Osteoblast (primary cell): ENCODE results near the gene ZFYVE19. TPM values are rescaled to one million over a fixed set of nuclear protein-coding genes. Genes with fewer than 3 reads are reported as not detected.

Experiments
- DNase-seq: peaks from one replicate; pipeline ENCODE4 v3.0.0; 2011; ENCODE audit warnings: low spot score, mixed read lengths; ENCODE audit not compliant: insufficient read length; ENCODE audit errors: missing footprints
- H2AFZ ChIP-seq: 2 replicates; pipeline ENCODE4 v1.6.0; 2011; ENCODE audit warnings: mild to moderate bottlenecking, low read length
- H3K27ac ChIP-seq: 2 replicates; pipeline ENCODE4 v1.5.1; 2011; ENCODE audit warnings: mild to moderate bottlenecking, low read depth, low read length, moderate library complexity
- H3K27me3 ChIP-seq: 2 replicates; pipeline ENCODE4 v1.6.0; 2012; ENCODE audit warnings: mild to moderate bottlenecking, control low read depth, inconsistent platforms, low read length, moderate library complexity; ENCODE audit not compliant: insufficient read depth
- H3K36me3 ChIP-seq: 2 replicates; pipeline ENCODE4 v1.5.1; 2011; ENCODE audit warnings: mild to moderate bottlenecking, low read length, control low read depth, moderate library complexity; ENCODE audit not compliant: insufficient read depth
- H3K4me1 ChIP-seq: 2 replicates; pipeline ENCODE4 v1.5.1; 2011; ENCODE audit warnings: mild to moderate bottlenecking, low read length, control low read depth, moderate library complexity; ENCODE audit not compliant: insufficient read depth
- H3K4me2 ChIP-seq: 2 replicates; pipeline ENCODE4 v1.6.0; 2011; ENCODE audit warnings: mild to moderate bottlenecking, low read length; ENCODE audit not compliant: insufficient read depth
- H3K4me3 ChIP-seq: fragments of 200-600 bp; sonication (generic); 3 replicates; pipeline ENCODE4 v1.5.1; 2012; ENCODE audit warnings: mild to moderate bottlenecking, low read length, inconsistent platforms; ENCODE audit not compliant: insufficient read depth
- H3K79me2 ChIP-seq: 2 replicates; pipeline ENCODE4 v1.6.0; 2012; ENCODE audit warnings: mild to moderate bottlenecking, low read length, control low read depth, inconsistent platforms; ENCODE audit not compliant: insufficient read depth
- H3K9me3 ChIP-seq: 2 replicates; pipeline ENCODE4 v1.5.1; 2011; ENCODE audit warnings: low read depth, low read length, control low read depth
- H4K20me1 ChIP-seq: 2 replicates; pipeline ENCODE4 v1.6.0; 2012; ENCODE audit warnings: mild to moderate bottlenecking, low read length, control low read depth; ENCODE audit not compliant: insufficient read depth
- total RNA-seq: library from RNA; depleted of rRNA; stranded (reverse); fragments of >200 nt; gene quantifications from 2 replicates; pipeline ENCODE4 v1.2.3, GENCODE V29; 2012
- TF ChIP-seq, protein P1 (sequence below): IDR thresholded peaks from 2 replicates; pipeline ENCODE4 v1.5.1; 2011; ENCODE audit warnings: mild to moderate bottlenecking, low read depth, low read length, moderate library complexity; ENCODE audit errors: extremely low read depth

The ZFYVE19 gene
- total RNA-seq, 1 donor = 17.4 TPM

DNA sequence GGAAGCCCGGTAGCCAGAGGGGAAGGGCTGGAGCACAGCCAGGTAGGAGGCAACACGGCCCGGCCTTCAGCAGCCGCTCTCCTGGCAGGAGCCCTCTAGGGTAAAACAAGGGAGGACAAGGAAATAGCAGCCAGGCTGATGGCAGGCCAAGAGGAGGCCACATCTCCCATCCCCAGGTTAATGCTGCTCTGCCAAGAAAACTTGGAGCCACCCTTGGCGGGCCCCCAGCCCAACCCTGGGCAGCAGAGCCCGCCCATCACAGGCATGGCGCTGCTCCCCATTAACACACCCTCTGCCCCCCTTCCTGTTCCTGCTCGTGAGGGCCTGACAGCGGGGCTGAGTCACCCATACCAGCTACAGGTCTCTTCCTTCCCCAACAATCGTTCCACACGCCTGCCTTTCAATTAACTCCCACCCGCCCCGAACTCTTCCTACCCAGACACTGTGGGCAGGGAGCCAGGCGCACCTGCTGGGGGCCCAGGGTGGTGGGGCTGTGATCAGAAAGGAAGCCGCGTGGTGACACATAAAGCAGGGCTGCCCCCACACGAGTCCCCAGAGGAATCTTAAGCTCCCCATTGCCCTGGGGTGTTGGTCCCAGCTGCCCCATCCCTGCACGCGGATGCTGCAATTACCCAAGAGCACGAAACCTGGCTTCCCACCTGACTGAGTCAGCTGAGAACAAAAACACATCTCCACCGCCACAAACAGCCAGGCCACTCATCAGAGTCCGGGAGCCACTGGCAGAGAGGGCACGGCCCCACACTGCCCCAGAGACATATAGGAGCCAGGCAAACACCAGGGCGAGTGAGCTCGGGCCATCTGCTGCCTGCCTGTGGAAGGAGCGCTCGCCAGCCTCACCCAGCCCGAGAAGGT is 37.4 kb upstream of the ZFYVE19 start, which contains the start of gene C15orf62:
C15orf62 (plus strand) TSS at position 707 of the 873 bp plus-strand sequence. CDS start 516 bp downstream, outside the sequence.
- Histone ChIP-seq H3K4me2 (no peak within 1 kb of the TSS), H3K9me3 (no peaks in the 10 kb centered on the region), H3K27me3 (no peaks in the 10 kb centered on the region), H4K20me1 (peaks cover 16% of the 10 kb centered on the region), H3K27ac (no peak within 1 kb of the TSS), H3K79me2 (no peaks in the 10 kb centered on the region), H3K4me1 (peaks cover 28% of the 10 kb centered on the region), H3K36me3 (peaks cover 36% of the 10 kb centered on the region), H3K4me3 (no peak within 1 kb of the TSS), H2AFZ (no peak within 1 kb of the TSS)
- TF ChIP-seq, protein P1, sequence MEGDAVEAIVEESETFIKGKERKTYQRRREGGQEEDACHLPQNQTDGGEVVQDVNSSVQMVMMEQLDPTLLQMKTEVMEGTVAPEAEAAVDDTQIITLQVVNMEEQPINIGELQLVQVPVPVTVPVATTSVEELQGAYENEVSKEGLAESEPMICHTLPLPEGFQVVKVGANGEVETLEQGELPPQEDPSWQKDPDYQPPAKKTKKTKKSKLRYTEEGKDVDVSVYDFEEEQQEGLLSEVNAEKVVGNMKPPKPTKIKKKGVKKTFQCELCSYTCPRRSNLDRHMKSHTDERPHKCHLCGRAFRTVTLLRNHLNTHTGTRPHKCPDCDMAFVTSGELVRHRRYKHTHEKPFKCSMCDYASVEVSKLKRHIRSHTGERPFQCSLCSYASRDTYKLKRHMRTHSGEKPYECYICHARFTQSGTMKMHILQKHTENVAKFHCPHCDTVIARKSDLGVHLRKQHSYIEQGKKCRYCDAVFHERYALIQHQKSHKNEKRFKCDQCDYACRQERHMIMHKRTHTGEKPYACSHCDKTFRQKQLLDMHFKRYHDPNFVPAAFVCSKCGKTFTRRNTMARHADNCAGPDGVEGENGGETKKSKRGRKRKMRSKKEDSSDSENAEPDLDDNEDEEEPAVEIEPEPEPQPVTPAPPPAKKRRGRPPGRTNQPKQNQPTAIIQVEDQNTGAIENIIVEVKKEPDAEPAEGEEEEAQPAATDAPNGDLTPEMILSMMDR = no peak
- DNase-seq = peak; percentile 84

GRCh38 chr15:40770147-40770721 is 36.7 kb upstream of the ZFYVE19 start:
- Histone ChIP-seq H3K4me2 (no peak overlapping the region), H3K4me1 (peaks cover 20% of the 10 kb centered on the region), H3K36me3 (peaks cover 43% of the 10 kb centered on the region), H3K27ac (no peak overlapping the region), H3K27me3 (no peaks in the 10 kb centered on the region), H3K4me3 (no peak overlapping the region), H3K9me3 (no peaks in the 10 kb centered on the region), H2AFZ (no peak overlapping the region), H4K20me1 (peaks cover 16% of the 10 kb centered on the region), H3K79me2 (no peaks in the 10 kb centered on the region)
- DNase-seq = no peak
- TF ChIP-seq, protein P1 = no peak

GRCh38 chr15:40771242-40771641 is 35.6 kb upstream of the ZFYVE19 start:
- TF ChIP-seq, protein P1 = no peak
- H3K36me3 ChIP-seq = peaks cover 52% of the 10 kb centered on the region
- no peak for DNase-seq
- no peak overlapping the region for H3K27ac ChIP-seq
- peaks cover 9% of the 10 kb centered on the region for H4K20me1 ChIP-seq
- H3K4me1 ChIP-seq = peaks cover 11% of the 10 kb centered on the region
- no peaks in the 10 kb centered on the region for H3K27me3 ChIP-seq
- no peaks in the 10 kb centered on the region for H3K79me2 ChIP-seq
- H2AFZ ChIP-seq = no peak overlapping the region
- H3K4me2 ChIP-seq = no peak overlapping the region
- H3K4me3 ChIP-seq = no peak overlapping the region
- no peaks in the 10 kb centered on the region for H3K9me3 ChIP-seq

GRCh38 chr15:40772014-40772413 is 34.9 kb upstream of the ZFYVE19 start:
- Histone ChIP-seq H3K9me3 (no peaks in the 10 kb centered on the region), H2AFZ (no peak overlapping the region), H3K27ac (no peak overlapping the region), H4K20me1 (peaks cover 9% of the 10 kb centered on the region), H3K27me3 (no peaks in the 10 kb centered on the region), H3K4me2 (no peak overlapping the region), H3K4me1 (peaks cover 11% of the 10 kb centered on the region), H3K36me3 (peaks cover 52% of the 10 kb centered on the region), H3K79me2 (no peaks in the 10 kb centered on the region), H3K4me3 (no peak overlapping the region)
- peak; percentile 92 for DNase-seq
- TF ChIP-seq, protein P1 = no peak
